ENCODE measurements around the gene IDH3A.

The IDH3A gene

DNA sequence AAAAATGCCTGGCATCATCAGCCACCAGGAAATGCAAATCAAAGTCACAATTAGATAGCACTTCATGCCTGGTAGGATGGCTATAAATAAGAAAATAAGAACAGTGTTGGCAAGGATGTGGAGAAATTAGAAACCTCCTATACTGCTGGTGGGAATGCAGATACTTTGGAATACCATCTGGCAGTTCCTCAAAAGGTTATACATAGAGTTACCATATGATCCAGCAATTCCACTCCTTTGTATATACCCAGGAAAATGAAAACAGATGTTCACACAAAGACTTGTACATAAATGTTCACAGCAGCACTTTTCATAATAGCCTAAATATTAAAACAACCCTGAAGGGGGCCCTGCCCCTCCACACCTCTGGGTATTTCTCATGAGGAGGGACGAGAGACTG lies 71.6 kb downstream of the IDH3A start:
- DNase-seq (ENCODE audit: low read depth in 3 of 3): no peak
